Activated CD4-positive, alpha-beta T cell treated with anti-CD3 and anti-CD28 coated beads, Interleukin-2, amount 10 ng/mL, durations not matched to agents 7 days and 5 days (primary cell): ENCODE results near the gene TRO. TPM values are rescaled to one million over a fixed set of nuclear protein-coding genes. Genes with fewer than 3 reads are reported as not detected.

Source experiments
- CTCF ChIA-PET: fragments of 350-600 bp; sonication (Branson Sonifier 250); formaldehyde crosslinking; loops from one replicate; lab custom pipeline; 2021; ENCODE audit warnings: antibody characterized with exemption; lab: Charles Lee
- POLR2A ChIA-PET: fragments of 350-600 bp; sonication (Branson Sonifier 250); formaldehyde crosslinking; loops from one replicate; lab custom pipeline; 2021; ENCODE audit warnings: antibody characterized with exemption; lab: Charles Lee
- DNase-seq: peaks from one replicate; pipeline ENCODE4 v3.0.0-alpha.2; 2020
- H3K27ac Mint-ChIP-seq: one replicate; pipeline ENCODE4 v1.8.0; 2021; ENCODE audit warnings: mild to moderate bottlenecking, moderate library complexity, mixed read lengths
- H3K27me3 Mint-ChIP-seq: one replicate; pipeline ENCODE4 v1.8.0; 2021; ENCODE audit warnings: mixed read lengths
- H3K36me3 Mint-ChIP-seq: one replicate; pipeline ENCODE4 v1.8.0; 2021; ENCODE audit warnings: low read depth, mixed read lengths
- H3K4me1 Mint-ChIP-seq: one replicate; pipeline ENCODE4 v1.8.0; 2021; ENCODE audit warnings: mixed read lengths
- H3K4me3 Mint-ChIP-seq: one replicate; pipeline ENCODE4 v1.8.0; 2021; ENCODE audit warnings: mild to moderate bottlenecking, moderate library complexity, mixed read lengths
- H3K9me3 Mint-ChIP-seq: one replicate; pipeline ENCODE4 v1.8.0; 2021; ENCODE audit warnings: mixed read lengths
- total RNA-seq, 2 experiments: library from RNA; stranded (reverse); gene quantifications; one replicate each; pipeline ENCODE4 v1.2.3, GENCODE V29; 2021

The TRO gene
- total RNA-seq, 2 experiments from 2014 or later, result 0.54 to 0.74 TPM

GRCh38 chrX:54931107-54931506 is 10.5 kb downstream of the TRO start:
- DNase-seq, result no peak
- Mint-ChIP-seq H3K4me3 (no peak overlapping the region), H3K9me3 (no peaks in the 10 kb centered on the region), H3K4me1 (no peaks in the 10 kb centered on the region), H3K27me3 (no peaks in the 10 kb centered on the region), H3K36me3 (no peaks in the 10 kb centered on the region), H3K27ac (no peak overlapping the region)
- ChIA-PET POLR2A (no interaction called here), CTCF (no interaction called here)

- POLR2A ChIA-PET, result no interaction called here
- Mint-ChIP-seq H3K9me3 (no peaks in the 10 kb centered on the region), H3K27ac (no peak overlapping the region), H3K4me3 (no peak overlapping the region), H3K36me3 (no peaks in the 10 kb centered on the region), H3K4me1 (no peaks in the 10 kb centered on the region), H3K27me3 (no peaks in the 10 kb centered on the region)
- DNase-seq, result no peak
- CTCF ChIA-PET, result no interaction called here
These were observed 12.7 kb downstream of the TRO start for GRCh38 chrX:54933150-54933826.

- no peaks in the 10 kb centered on the region for H3K4me1 Mint-ChIP-seq
- no peaks in the 10 kb centered on the region for H3K27me3 Mint-ChIP-seq
- ChIA-PET POLR2A (no interaction called here), CTCF (no interaction called here)
- DNase-seq, result no peak
- no peak overlapping the region for H3K27ac Mint-ChIP-seq
- no peaks in the 10 kb centered on the region for H3K36me3 Mint-ChIP-seq
- no peak overlapping the region for H3K4me3 Mint-ChIP-seq
- H3K9me3 Mint-ChIP-seq, result no peaks in the 10 kb centered on the region
These were observed 13.4 kb downstream of the TRO start for GRCh38 chrX:54934058-54934457.

- H3K27me3 Mint-ChIP-seq, result no peaks in the 10 kb centered on the region
- ChIA-PET CTCF (no interaction called here), POLR2A (no interaction called here)
- no peak overlapping the region for H3K27ac Mint-ChIP-seq
- no peaks in the 10 kb centered on the region for H3K4me1 Mint-ChIP-seq
- H3K9me3 Mint-ChIP-seq, result no peaks in the 10 kb centered on the region
- H3K4me3 Mint-ChIP-seq, result no peak overlapping the region
- H3K36me3 Mint-ChIP-seq, result no peaks in the 10 kb centered on the region
- DNase-seq, result no peak
These were observed 14.3 kb downstream of the TRO start for GRCh38 chrX:54934890-54935289.

- ChIA-PET CTCF (no interaction called here), POLR2A (no interaction called here)
- Mint-ChIP-seq H3K4me1 (no peaks in the 10 kb centered on the region), H3K27me3 (no peaks in the 10 kb centered on the region), H3K9me3 (no peaks in the 10 kb centered on the region), H3K36me3 (no peaks in the 10 kb centered on the region), H3K27ac (no peak overlapping the region), H3K4me3 (no peak overlapping the region)
- DNase-seq, result no peak
These were observed 14.7 kb downstream of the TRO start for GRCh38 chrX:54935306-54935705.

- POLR2A ChIA-PET, result no interaction called here
- Mint-ChIP-seq H3K4me3 (no peak overlapping the region), H3K9me3 (no peaks in the 10 kb centered on the region), H3K27ac (no peak overlapping the region), H3K27me3 (no peaks in the 10 kb centered on the region), H3K36me3 (no peaks in the 10 kb centered on the region), H3K4me1 (no peaks in the 10 kb centered on the region)
- no peak for DNase-seq
- CTCF ChIA-PET, result no interaction called here
These were observed 16.8 kb downstream of the TRO start for GRCh38 chrX:54937416-54937815.

- Mint-ChIP-seq H3K36me3 (no peaks in the 10 kb centered on the region), H3K4me1 (no peaks in the 10 kb centered on the region), H3K27ac (no peak overlapping the region), H3K4me3 (no peak overlapping the region), H3K27me3 (no peaks in the 10 kb centered on the region), H3K9me3 (no peaks in the 10 kb centered on the region)
- ChIA-PET CTCF (no interaction called here), POLR2A (no interaction called here)
- no peak for DNase-seq
These were observed 24.2 kb downstream of the TRO start for GRCh38 chrX:54944816-54945215.

GRCh38 chrX:54945224-54945623 is 24.6 kb downstream of the TRO start:
- H3K36me3 Mint-ChIP-seq, result no peaks in the 10 kb centered on the region
- no peaks in the 10 kb centered on the region for H3K9me3 Mint-ChIP-seq
- POLR2A ChIA-PET, result no interaction called here
- H3K4me1 Mint-ChIP-seq, result no peaks in the 10 kb centered on the region
- H3K27me3 Mint-ChIP-seq, result no peaks in the 10 kb centered on the region
- H3K4me3 Mint-ChIP-seq, result no peak overlapping the region
- no peak overlapping the region for H3K27ac Mint-ChIP-seq
- CTCF ChIA-PET, result no interaction called here
- DNase-seq, result no peak

- ChIA-PET POLR2A (no interaction called here), CTCF (no interaction called here)
- H3K27ac Mint-ChIP-seq, result no peak overlapping the region
- H3K36me3 Mint-ChIP-seq, result no peaks in the 10 kb centered on the region
- no peaks in the 10 kb centered on the region for H3K4me1 Mint-ChIP-seq
- H3K4me3 Mint-ChIP-seq, result no peak overlapping the region
- H3K9me3 Mint-ChIP-seq, result no peaks in the 10 kb centered on the region
- DNase-seq, result no peak
- H3K27me3 Mint-ChIP-seq, result no peaks in the 10 kb centered on the region
These were observed 30.2 kb downstream of the TRO start for GRCh38 chrX:54950730-54951375.

- Mint-ChIP-seq H3K4me1 (peaks cover 8% of the 10 kb centered on the region), H3K27me3 (no peaks in the 10 kb centered on the region), H3K9me3 (peaks cover 5% of the 10 kb centered on the region), H3K36me3 (no peaks in the 10 kb centered on the region), H3K27ac (no peak overlapping the region), H3K4me3 (no peak overlapping the region)
- CTCF ChIA-PET, result no interaction called here
- DNase-seq, result no peak
- POLR2A ChIA-PET, result no interaction called here
These were observed 41.1 kb downstream of the TRO start for GRCh38 chrX:54961750-54962149.

- Mint-ChIP-seq H3K4me1 (peaks cover 8% of the 10 kb centered on the region), H3K9me3 (peaks cover 3% of the 10 kb centered on the region), H3K27me3 (no peaks in the 10 kb centered on the region), H3K4me3 (no peak overlapping the region), H3K27ac (no peak overlapping the region), H3K36me3 (no peaks in the 10 kb centered on the region)
- ChIA-PET CTCF (no interaction called here), POLR2A (no interaction called here)
- no peak for DNase-seq
These were observed 44.3 kb downstream of the TRO start for GRCh38 chrX:54964766-54965497.

GRCh38 chrX:54977387-54977786 is 56.8 kb downstream of the TRO start:
- Mint-ChIP-seq H3K27ac (no peak overlapping the region), H3K27me3 (peaks cover 2% of the 10 kb centered on the region), H3K4me3 (no peak overlapping the region), H3K36me3 (no peaks in the 10 kb centered on the region), H3K4me1 (no peaks in the 10 kb centered on the region), H3K9me3 (no peaks in the 10 kb centered on the region)
- POLR2A ChIA-PET, result no interaction called here
- CTCF ChIA-PET, result no interaction called here
- no peak for DNase-seq

- Mint-ChIP-seq H3K9me3 (no peaks in the 10 kb centered on the region), H3K4me3 (no peak overlapping the region), H3K4me1 (no peaks in the 10 kb centered on the region), H3K36me3 (no peaks in the 10 kb centered on the region), H3K27ac (no peak overlapping the region), H3K27me3 (peaks cover 2% of the 10 kb centered on the region)
- ChIA-PET POLR2A (no interaction called here), CTCF (no interaction called here)
- DNase-seq, result no peak
These were observed 57.8 kb downstream of the TRO start for GRCh38 chrX:54978448-54978847.
